NCI-H748 treated with DMSO at 0.1 percent for 48 hours (cell line): ENCODE measurements around the gene PHLPP1.
"Not testable (repeated sequence)": the region's sequence is repeated elsewhere in the genome, so short reads cannot be mapped to it uniquely, and the experiment has no call there.

Experiments used
- DNase-seq: peaks from one replicate; lab custom pipeline; 2025; lab: John Stamatoyannopoulos, UW

Gene PHLPP1

DNA sequence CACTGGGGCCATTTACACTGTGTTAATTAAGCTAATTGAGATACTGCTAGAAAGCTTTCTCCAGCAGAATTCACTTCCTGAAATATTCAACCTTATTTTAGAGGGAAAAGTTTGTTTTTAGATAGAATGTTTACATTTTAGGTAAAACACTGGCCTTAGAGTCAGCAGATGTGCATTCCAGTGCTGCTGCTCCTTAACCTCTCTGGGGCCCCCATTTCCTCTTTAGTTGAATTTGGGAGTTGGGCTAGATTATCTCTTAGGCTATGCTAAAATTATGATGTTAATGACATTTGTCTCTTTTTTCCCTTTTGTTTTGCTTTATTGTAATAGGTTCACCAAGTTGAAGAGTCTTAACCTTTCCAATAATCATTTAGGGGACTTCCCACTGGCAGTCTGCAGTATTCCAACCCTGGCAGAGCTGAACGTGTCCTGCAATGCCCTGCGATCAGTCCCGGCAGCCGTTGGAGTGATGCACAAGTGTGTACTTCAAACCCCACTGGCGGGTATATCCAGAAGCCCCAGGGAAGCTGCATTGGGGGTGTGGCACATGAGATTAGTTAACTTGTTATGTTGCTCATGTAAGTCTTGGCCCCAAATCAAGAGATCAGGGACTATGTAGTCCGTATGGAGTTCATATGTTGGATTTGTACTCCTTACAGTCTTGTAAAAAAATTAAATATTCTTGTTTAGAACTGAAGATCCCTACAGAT, 179.5 kb downstream of the PHLPP1 start:
- no peak for DNase-seq

DNA sequence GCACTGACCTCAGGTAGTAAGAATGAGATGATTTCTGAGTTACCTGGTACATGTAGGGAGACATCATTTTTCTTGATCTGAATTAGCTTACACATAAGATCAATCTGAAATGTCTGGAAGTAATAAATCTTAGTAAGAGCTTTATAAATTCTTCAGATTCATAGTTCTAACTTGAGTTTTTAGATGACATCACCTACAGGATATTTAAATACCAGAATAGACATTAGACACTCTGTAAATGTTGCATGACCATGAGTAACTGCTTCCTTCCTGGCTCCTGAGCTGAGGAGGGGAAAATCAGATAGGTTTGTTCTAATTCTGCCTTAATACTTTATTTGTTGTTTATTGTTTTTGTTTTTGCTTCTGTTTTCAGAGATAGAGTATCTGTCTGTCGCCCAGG, 181.8 kb downstream of the PHLPP1 start:
- DNase-seq: no peak

DNA sequence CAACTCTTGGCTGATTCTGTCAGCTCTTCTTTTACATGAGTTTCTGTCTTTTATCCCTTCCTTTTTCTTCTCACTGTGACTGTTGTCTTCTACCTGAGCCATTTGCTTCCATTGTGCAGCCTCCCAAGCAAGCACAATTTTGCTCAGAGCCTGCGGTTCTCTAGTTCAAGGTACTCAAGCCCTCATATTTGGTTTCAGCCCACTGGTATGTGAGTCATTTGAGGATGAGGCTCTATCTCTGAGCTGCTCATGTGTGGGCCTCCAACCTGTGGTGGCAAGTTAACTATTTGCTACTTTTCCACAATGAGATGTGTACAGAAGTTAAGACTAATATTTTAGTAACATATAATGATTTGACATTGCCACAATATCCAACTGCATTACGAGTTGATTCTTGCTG, 183.0 kb downstream of the PHLPP1 start:
- DNase-seq: no peak

DNA sequence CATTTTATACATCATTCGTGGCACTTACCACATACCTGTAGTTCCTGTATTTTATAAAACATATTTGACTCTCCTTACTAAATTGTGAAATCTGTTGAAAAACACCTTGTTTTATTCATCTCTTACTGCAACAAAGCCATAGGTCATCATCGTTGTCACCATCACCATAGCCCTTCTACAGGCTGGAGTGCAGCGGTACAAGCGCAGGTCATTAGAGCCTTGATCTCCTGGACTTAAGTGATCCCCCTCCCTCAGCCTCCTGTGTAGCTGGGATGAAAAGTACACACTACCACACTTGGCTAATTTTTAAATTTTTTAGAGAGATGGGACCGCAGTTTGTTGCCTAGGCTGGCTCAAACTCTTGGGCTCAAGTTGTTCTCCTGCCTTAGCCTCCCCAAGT, 184.2 kb downstream of the PHLPP1 start:
- no peak for DNase-seq

DNA sequence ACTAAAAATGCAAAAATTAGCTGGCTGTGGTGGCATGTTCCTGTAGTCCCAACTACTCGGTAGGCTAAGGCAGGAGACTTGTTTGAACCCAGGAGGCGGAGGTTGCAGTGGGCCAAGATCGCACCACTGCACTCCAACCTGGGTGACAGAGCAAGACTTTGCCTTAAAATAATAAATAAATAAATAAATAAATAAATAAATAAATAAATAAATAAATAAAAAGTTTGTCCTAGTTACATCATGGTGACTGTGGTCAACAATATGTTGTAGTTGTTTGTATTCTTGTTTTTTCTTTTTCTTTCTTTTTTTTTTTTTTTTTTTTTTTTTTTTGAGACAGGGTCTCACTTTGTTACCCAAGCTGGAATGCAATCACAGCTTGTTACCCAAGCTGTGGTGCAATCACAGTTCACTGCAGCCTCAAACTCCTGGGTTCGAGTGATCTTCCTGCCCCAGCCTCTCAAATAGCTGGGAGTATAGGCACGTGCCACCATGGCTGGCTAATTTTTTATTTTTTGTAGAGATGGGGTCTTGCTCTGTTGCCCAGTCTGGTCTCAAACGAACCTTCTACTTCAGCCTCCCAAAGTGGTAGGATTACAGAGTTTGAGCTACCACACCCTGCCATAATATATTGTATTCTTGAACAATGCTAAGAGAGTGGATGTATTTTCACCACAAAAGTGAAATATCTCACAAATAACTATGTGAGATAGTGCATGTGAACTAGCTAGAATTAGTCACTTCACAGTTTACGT, 185.0 kb downstream of the PHLPP1 start:
- DNase-seq: no peak

DNA sequence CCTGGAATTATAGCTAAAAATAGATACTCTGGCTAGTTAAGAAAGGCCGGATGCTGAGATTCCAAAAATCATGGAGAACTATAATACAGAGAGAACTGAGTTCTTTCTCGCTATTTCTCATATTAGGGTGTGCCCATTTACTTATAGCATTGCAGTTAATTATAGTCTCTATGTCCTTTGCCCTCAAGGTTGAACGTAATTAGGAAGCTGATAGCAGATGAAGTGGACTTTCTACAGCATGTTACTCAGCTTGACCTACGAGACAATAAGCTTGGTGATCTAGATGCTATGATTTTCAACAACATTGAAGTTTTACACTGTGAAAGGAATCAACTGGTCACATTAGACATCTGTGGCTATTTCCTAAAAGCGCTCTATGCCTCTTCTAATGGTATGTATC, 187.4 kb downstream of the PHLPP1 start:
- no peak for DNase-seq

DNA sequence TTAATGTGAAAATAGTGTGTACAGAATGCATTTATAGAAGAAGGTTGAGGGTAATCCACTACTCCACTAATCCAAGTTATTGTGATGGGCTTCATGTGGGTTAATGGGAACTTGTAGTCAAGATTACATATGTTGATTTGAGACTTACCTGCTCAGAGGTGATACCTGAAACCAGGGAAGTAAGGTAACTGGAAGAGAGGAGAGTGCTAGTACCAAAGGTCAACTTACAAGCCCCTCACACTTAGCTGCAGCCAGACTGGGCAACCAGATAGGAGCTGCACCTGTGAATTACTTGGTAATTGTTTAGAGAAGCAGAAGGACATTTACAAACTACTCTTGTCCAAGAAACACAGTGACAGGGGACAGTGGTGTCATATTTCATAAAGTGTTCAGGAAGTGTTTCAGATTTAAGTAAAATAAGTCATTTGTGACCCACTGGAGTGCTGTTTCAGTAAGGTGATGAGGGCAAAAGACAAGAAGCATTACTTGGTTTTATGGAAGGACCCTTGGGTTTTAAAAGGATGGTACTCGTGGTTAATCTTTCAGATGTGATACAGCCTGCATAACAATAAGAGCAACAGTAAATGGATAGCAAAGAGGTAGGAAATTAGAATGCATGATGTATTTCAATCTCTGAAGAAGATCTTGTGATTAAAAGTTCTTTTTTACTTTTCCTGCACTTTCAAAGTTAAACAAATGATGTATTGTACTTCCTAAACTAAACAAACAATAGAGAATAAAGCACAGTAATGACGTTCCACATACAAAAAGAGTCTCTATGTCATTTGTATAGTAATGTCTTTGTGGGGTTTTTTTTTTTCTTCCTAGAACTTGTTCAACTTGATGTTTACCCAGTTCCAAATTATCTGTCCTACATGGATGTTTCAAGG, 189.3 kb downstream of the PHLPP1 start:
- DNase-seq: no peak

DNA sequence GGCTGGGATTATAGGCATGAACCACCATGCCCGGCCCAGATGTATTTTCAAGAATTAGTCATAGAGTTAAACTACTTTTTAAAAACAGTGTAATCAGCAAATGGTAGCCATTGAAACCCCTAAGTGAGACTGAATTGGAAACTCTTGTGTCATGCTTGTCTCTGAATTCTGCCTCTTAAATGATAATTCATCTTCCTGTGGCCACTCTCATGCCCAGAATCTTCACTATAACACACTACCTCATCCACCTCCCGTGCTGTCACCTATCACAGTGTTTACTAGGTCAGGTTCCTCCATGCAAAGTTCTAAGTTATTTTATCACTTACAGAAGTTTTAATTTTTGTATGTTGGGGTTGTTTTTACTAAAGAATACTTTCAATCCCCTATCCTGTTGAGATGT, 197.5 kb downstream of the PHLPP1 start:
- DNase-seq: no peak

DNA sequence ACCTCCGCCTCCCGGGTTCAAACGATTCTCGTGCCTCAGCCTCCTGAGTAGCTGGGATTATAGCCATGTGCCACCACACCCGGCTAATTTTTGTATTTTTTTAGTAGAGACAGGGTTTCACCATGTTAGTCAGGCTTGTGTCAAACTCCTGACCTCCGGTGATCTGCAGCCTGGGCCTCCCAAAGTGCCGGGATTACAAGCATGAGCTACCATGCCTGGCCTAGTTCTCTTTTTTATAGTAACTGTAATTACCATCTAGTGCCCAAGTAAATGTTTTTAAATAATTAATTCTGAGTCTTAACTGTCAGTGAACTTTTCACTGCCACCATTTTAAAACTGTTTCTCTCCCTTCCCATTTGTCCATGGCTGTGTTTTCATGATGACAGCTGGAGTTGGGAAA, 198.5 kb downstream of the PHLPP1 start:
- not testable (repeated sequence) for DNase-seq

DNA sequence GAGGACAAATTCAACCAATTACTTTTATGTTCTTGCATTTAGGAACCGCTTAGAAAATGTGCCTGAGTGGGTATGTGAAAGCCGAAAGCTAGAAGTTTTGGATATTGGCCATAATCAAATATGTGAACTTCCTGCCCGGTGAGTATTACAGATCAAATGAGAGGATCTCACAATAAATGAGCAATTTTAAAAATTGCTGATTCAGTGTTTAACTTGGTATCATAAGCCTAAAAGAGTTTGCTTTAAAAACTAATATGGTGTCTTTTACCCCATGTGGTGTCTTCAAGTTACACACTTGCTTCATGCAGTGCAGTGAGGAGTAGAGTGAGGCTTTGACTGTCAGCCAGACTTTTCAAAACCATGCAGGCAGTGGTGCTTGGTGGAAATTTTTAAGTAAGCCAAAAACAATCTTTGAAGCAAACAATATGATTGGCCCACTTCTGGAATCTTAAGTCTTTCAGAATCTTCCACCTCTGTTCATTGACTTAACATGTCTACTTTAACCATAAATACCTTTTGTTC, 199.6 kb downstream of the PHLPP1 start:
- DNase-seq: no peak

DNA sequence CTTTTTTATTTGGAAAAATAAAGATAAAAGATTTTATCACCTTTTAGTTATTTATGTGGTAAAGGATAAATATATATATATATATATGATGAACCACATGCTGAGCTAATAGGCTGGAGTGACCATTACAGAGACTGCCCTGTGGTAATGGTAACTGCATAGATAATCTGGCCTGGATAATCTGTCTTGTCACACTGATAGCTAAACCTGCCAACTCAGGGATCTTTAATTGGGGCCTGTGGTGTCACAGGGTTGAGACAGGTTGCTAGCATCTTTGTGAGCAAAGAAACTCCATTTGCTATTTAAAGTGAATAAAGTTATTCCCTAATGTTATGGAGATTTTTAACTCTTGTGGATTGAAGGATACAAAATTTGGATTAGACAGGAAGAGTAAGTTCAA, 203.0 kb downstream of the PHLPP1 start:
- no peak for DNase-seq

DNA sequence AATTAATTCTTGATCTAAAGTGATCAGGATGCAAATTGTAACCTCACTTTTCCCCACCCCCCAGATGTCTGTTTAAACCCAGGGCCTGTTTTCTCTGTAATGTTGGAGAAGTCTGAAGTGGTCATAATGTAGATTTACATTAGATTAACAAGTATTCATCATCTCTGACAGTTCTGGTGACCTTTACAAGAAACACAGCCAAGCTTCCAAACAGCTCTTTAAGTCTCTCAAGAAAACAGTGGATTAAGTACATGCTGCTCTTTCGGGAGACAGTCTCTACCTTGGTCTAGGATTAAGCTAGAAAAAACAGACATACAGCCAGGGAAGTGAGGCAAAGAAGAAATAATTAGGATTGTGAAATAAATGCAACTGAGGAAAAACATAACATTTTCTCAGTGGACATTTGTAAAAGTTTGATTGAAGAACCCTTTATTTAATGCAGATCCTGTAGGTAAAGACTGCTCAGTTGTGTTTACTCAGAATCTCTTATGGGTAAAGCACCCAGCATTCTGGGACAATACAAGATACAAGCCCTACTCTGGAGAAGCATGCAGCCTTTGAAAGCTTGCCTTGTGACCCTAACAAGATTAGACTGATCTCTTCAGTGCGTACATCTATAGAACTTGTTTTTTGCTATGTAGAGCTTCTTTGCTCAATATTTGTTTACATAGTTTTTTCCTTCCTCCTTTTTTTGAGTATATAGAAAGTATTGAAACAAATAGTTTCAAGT, 203.9 kb downstream of the PHLPP1 start:
- no peak for DNase-seq

DNA sequence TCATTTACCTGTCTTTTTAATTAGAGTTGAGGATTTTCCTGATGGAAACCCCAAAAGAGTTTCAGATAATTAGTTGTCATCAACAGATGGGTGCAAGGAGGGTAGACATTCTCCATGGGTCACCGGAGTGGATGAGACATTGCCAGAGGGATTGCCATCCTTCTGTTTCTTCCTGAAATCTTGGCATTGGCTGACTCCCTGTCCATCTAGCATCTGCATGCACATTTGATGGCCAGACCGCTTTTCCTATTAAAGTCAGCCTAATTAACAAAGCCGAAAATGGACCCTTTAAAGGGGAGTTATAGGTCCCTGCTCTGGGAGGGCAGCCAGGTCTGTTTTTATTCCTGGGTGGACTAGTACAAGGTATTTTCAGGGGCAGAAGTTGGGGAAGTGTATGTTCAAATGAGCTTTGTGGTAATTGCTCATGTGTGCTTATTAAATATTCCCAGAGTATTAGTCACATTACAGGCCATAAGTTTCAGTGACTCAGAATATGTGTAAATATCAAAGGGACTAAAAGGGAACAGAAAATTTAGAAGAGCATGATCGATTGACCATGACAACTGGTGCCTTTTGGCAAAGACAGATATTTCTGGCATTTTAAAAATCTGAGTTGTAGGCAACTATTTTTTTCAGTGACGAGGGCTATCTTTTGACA, 209.8 kb downstream of the PHLPP1 start:
- DNase-seq: no peak

DNA sequence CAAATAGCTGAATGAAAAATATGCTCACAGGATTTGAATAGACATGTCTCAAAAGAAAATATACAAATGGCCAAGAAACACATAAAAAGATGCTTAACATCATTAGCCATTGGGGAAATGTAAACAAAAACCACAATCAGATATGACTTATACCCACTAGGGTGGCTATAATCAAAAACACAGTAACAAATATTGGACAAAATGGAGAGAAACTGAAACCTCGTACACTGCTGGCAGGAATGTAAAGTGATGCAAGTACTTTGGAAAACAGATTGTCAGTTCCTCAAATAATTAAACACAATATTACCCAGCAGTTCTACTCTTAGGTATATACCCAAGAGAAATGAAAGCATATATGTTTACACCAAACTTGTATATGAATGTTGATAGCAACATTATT, 213.0 kb downstream of the PHLPP1 start:
- DNase-seq: no peak

DNA sequence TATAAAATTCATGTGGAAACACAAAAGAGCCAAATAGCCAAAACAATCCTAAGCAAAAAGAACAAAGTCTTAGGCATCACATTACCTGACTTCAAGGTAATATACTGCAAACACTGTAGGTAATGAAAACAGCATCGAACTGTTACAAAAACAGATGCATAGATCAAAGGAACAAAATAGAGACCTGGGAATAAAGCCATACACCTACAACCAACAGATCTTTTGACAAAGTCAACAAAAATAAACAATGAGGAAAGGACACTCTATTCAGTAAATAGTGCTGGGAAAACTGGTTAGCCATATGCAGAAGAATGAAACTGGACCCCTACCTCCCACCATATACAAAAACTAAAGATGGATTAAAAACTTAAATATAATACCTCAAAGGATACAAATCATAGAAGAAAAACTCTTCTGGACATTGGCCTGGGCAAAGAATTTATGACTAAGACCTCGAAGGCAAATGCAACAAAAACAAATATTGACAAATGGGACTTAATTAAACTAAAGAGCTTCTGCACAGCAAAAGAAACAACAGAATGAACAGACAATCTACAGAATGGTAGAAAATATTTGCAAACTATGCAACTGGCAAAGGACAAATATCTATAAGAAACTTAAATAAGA, 218.0 kb downstream of the PHLPP1 start:
- DNase-seq: no peak

DNA sequence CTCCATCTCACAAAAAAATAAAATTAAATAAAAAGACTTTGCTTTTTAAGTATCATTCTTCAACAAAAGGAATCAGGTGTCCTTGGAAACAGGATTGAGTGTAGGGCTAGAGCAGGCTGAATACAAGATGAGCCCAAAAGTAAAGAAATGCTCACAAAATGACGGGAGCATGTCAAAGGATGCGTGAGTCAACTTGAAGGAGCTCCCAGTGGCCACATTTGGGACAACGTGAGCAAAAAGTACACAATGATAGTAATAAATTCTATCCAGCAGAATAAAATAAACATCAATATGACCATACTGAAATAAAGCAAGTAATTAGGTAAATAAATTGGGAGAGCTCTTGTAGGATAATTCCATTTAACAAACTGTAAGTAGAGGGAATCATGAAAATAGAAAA, 220.7 kb downstream of the PHLPP1 start:
- no peak for DNase-seq

DNA sequence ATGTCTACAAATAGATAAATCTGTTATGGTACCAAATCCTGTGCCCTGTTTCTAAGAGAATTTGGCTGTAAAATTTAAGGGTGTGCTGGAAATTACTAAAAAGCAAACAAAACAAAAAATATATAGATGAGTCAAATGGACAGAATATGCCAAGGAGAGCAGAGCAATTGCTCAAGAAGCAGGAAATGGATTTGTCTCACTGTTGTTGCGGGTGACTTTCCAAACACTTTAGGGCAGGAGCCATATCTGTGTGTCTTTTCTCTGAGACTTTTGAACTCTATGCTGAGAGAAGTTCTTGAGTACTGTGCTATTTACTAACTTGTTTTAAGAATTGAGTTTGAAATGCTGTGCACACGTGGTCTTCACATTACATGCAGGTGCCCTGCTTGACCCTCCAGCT, 221.7 kb downstream of the PHLPP1 start:
- no peak for DNase-seq

DNA sequence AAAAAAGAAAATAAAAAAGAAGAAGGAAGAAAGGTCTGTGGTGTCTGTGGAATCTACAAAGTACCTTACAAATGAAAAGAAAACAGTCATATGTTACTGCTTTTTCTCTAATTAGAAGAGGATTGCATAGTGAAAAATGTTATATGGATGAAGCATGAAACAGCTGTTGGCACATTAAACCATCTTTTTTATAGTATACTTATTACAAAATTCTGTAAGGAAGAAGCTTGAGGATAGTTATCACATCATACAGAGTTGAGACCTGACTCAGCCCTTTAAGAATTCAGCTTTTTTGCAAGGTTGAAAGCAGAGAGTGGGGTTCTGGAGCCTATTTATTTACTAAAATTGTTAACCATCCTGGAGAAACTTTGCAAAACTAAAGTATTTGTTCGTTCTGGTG, 222.7 kb downstream of the PHLPP1 start:
- DNase-seq: no peak

DNA sequence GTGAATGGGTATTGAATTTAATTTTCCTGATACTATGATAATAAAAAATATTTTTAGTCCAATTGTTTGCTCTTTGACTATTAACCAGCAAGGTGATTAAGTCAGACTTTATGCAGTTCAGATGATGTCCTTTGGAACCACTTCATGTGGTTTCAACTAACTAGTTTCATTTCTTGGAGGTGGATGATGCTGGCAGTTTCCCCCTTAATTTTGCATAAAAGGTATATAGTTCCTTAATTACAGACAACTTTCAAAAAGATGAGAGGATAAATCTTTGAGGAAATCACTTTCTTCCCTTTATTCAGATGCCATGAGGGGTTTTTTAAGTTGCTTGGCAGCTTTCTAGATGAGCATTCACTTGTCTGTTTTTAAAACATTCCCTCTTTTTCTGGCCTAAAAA, 223.1 kb downstream of the PHLPP1 start:
- DNase-seq: no peak

DNA sequence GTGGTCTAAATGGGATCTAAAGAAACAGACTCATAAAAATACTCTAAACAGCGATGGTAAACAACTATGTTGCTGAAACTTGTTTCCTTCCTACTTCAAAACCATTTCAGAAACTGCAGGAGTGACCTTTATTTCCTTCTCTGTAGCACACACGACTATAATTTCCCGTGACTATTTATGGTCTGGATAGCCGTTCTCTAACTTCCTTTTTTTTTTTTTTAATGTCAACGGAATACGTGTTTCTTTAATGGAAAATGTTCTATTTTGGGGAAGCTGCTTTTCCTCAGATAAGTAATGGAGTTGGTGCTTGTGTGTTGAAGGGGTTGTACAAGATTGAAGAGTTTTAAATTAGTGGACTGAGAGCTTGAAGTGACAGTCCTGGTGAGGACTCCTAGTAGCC, 224.1 kb downstream of the PHLPP1 start:
- DNase-seq: no peak

DNA sequence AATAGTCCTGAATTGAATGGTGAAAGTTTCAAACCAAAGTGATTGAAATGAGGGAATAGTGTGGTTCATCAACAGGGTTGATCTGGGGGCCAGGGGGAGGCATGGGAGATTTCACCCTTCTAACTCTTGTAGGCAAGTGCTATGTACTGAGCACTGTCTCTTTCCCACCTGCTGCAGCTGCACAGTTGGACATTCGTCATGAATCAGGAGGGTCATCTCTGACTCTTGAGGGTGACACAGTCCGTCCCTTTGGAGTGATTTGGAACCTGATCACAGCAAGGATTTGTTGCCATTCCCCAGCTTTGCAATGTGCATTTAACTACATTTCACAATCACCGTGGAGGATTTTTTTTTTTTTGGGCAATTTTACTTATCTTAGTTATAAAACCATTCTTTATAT, 224.6 kb downstream of the PHLPP1 start:
- no peak for DNase-seq
